HepG2 (cell line): Measurements from ENCODE around the gene MAT2A. TPM values are rescaled to one million over a fixed set of nuclear protein-coding genes. Genes with fewer than 3 reads are reported as not detected.
A peak's percentile ranks its signal among the peaks of the same experiment; 100 is the strongest.

Experiments
- CCAR2 ChIP-seq: fragments of 200-400 bp; formaldehyde crosslinking; optimal IDR thresholded peaks from 2 replicates; pipeline ENCODE3; 2018; ENCODE audit warnings: low read depth, mild to moderate bottlenecking, low read length, moderate library complexity
- ETV6 ChIP-seq: sonication (generic); formaldehyde crosslinking; conservative IDR thresholded peaks from 2 replicates; pipeline ENCODE4 v1.4.0; 2020; ENCODE audit warnings: missing genetic modification reagents
- GPBP1L1 ChIP-seq: sonication (generic); formaldehyde crosslinking; IDR thresholded peaks from 2 replicates; pipeline ENCODE4 v1.5.0; 2020; ENCODE audit warnings: mild to moderate bottlenecking, missing genetic modification reagents
- HCFC1 ChIP-seq: fragments of 150-350 bp; IDR thresholded peaks from 2 replicates; pipeline ENCODE4 v1.6.1; 2014; ENCODE audit warnings: low read depth, low read length
- HNRNPLL ChIP-seq: fragments of 200-400 bp; formaldehyde crosslinking; IDR thresholded peaks from 2 replicates; pipeline ENCODE4 v1.6.1; 2017; ENCODE audit warnings: mild to moderate bottlenecking, low read depth, low read length; ENCODE audit not compliant: poor library complexity, severe bottlenecking
- HOMEZ ChIP-seq: IDR thresholded peaks from 2 replicates; pipeline ENCODE4 v1.6.1; 2016; ENCODE audit warnings: low read depth
- NFAT5 ChIP-seq: sonication (generic); formaldehyde crosslinking; IDR thresholded peaks from 2 replicates; pipeline ENCODE4 v1.4.0; 2020; ENCODE audit warnings: missing genetic modification reagents
- NKX3-1 ChIP-seq: sonication (generic); formaldehyde crosslinking; IDR thresholded peaks from 2 replicates; pipeline ENCODE4 v1.5.0; 2020; ENCODE audit warnings: missing genetic modification reagents
- SMYD3 ChIP-seq: sonication (generic); formaldehyde crosslinking; IDR thresholded peaks from 2 replicates; pipeline ENCODE4 v1.8.1; 2023; ENCODE audit warnings: mild to moderate bottlenecking, missing genetic modification reagents
- TBP ChIP-seq: sonication (generic); formaldehyde crosslinking; IDR thresholded peaks from 2 replicates; pipeline ENCODE4 v1.5.0; 2020; ENCODE audit warnings: missing genetic modification reagents
- UBTF ChIP-seq: sonication (generic); formaldehyde crosslinking; IDR thresholded peaks from 2 replicates; pipeline ENCODE4 v1.4.0; 2020; ENCODE audit warnings: mild to moderate bottlenecking, missing genetic modification reagents
- XRCC5 ChIP-seq: fragments of 200-400 bp; formaldehyde crosslinking; optimal IDR thresholded peaks from 2 replicates; pipeline ENCODE3; 2017; ENCODE audit warnings: mild to moderate bottlenecking, low read length
- ZKSCAN1 ChIP-seq: fragments of 150-350 bp; IDR thresholded peaks from 2 replicates; pipeline ENCODE4 v1.6.1; 2014; ENCODE audit warnings: low read length
- ZNF101 ChIP-seq: sonication (generic); formaldehyde crosslinking; IDR thresholded peaks from 2 replicates; pipeline ENCODE4 v1.4.0; 2020; ENCODE audit warnings: mild to moderate bottlenecking, low read depth, missing genetic modification reagents, borderline replicate concordance
- ZNF160 ChIP-seq: sonication (generic); formaldehyde crosslinking; IDR thresholded peaks from 2 replicates; pipeline ENCODE4 v1.8.0; 2022; ENCODE audit warnings: mild to moderate bottlenecking, inconsistent platforms, missing genetic modification reagents
- ZNF713 ChIP-seq: sonication (generic); formaldehyde crosslinking; IDR thresholded peaks from 2 replicates; pipeline ENCODE4 v1.4.0; 2020; ENCODE audit warnings: mild to moderate bottlenecking, missing genetic modification reagents
- ZNF841 ChIP-seq: sonication (generic); formaldehyde crosslinking; IDR thresholded peaks from 2 replicates; pipeline ENCODE4 v1.8.1; 2023; ENCODE audit warnings: missing genetic modification reagents, borderline replicate concordance
- polyA plus RNA-seq, 8 experiments: library from polyadenylated mRNA; depleted of rRNA in 3 of 8; stranded (reverse) in 7 of 8; unstranded in 1 of 8; fragments of >200 nt; fragmentation: Illumina TruSeq in 4 of 8; extraction: Trizol in 4 of 8; gene quantifications; 2 replicates each; pipeline versions ENCODE4 v1.2.1 to v1.2.3, GENCODE V29; 2011 to 2016; ENCODE audit warnings: low read depth in 4 of 8, missing spikeins in 1 of 8, mixed read lengths in 1 of 8; ENCODE audit not compliant: insufficient read depth in 1 of 8
- total RNA-seq, 5 experiments: library from RNA; depleted of rRNA; stranded (reverse); fragments of >200 nt; fragmentation: Illumina TruSeq; extraction: Trizol; gene quantifications; 2 replicates each; pipeline ENCODE4 v1.2.3, GENCODE V29; 2016; ENCODE audit warnings: low read depth in 1 of 5

The MAT2A gene
- total and polyA plus RNA-seq, 2 of the 13 experiments (the other 11 are each of a cell fraction or from before 2014, with no cell fraction given): 155 to 331 TPM

- peak; percentile 59; the same call in 1 of the 2 replicates for TF ChIP-seq NFAT5
- 0 out of 2 replicates have a peak, but pooled peaks have one; percentile 66 for TF ChIP-seq ETV6 (CRISPR knock-in tag)
- 0 out of 2 replicates have a peak, but pooled peaks have one; percentile 52 for TF ChIP-seq ZNF101 (CRISPR knock-in tag)
- TF ChIP-seq ZKSCAN1: no peak
- no peak for TF ChIP-seq UBTF (CRISPR knock-in tag)
- TF ChIP-seq SMYD3 (CRISPR knock-in tag): 0 out of 2 replicates have a peak, but pooled peaks have one; percentile 46
- no peak for TF ChIP-seq TBP (CRISPR knock-in tag)
- TF ChIP-seq HNRNPLL: no peak
- TF ChIP-seq ZNF713 (CRISPR knock-in tag): no peak
- TF ChIP-seq XRCC5: no peak
- TF ChIP-seq ZNF841 (CRISPR knock-in tag): no peak; the same call in 1 of the 2 replicates
- TF ChIP-seq NKX3-1 (CRISPR knock-in tag): peak; percentile 87
- TF ChIP-seq HCFC1: no peak
- TF ChIP-seq ZNF160 (CRISPR knock-in tag): peak; percentile 85; the same call in 1 of the 2 replicates
- no peak for TF ChIP-seq HOMEZ (CRISPR knock-in tag)
- TF ChIP-seq GPBP1L1 (CRISPR knock-in tag): no peak
- no peak for TF ChIP-seq CCAR2
Observed at GRCh38 chr2:85539361-85540132, 579 bp downstream of the MAT2A start (continued).
